Keratinocyte (primary cell): Measurements from ENCODE around the gene ZNF148.

Source experiments
- CTCF ChIP-seq, 3 experiments: IDR thresholded peaks in 1 of 3; conservative IDR thresholded peaks in 1 of 3; optimal IDR thresholded peaks in 1 of 3; 2 replicates in 2 of 3; 3 replicates in 1 of 3; pipeline versions ENCODE3 to v1.5.1; 2011; ENCODE audit warnings: low read length in 3 of 3, mild to moderate bottlenecking in 3 of 3, moderate library complexity in 2 of 3, control low read depth in 1 of 3, inconsistent platforms in 1 of 3; ENCODE audit not compliant: insufficient read depth in 2 of 3; ENCODE audit errors: extremely low read depth in 1 of 3
- EZH2 ChIP-seq: IDR thresholded peaks from one replicate; pipeline ENCODE4 v1.6.1; 2012; ENCODE audit warnings: inconsistent platforms, mild to moderate bottlenecking, low read length, moderate library complexity

DNA sequence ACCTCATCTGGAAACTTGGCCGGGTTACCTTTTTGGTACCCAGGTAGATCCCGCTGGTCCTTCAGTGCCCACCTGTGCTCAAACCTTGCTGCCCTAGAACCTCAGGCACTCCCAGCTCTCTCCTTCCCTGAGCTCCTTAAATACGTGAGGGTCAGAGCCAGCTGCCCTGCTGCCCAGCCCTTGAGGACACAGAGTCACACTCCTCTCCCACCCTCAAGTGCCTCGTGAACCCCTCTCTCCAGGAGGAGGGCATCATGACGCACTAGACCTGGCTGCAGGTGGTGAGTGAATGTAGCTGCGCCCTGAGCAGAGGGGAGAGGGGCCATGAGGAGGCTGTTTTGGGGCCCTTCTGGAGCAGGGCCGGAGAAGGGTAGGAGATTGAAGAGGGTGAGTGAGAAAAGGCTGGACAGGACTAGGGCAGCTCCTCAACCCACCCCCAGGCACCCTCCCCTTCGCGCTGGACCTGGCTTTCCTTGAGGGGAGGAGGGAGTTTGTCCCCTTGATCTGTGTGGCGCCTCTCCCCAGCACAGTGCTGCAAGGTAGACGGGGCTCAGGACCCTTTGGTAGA, 163.5 kb downstream of the ZNF148 start:
- TF ChIP-seq CTCF (optimal IDR thresholded peaks at IDR 0.05 in 1 of 3, IDR thresholded peaks at IDR 0.05 in 1 of 3, conservative IDR thresholded peaks at IDR 0.05 in 1 of 3; ENCODE audit: extremely low read depth in 1 of 3, insufficient read depth in 2 of 3, low read length in 3 of 3) = no peak
- TF ChIP-seq EZH2 = no peak
